GM19043 (cell line): ENCODE measurements around the gene KCTD15.

Experiments used
- ATAC-seq: cut with Tn5 transposase; IDR thresholded peaks from one replicate; pipeline ENCODE4 v1.9.1; 2021; ENCODE audit warnings: low read depth; ENCODE audit not compliant: unreplicated experiment

The KCTD15 gene

GRCh38 chr19:33770107-33770506 lies 26.6 kb upstream of the KCTD15 start:
- ATAC-seq, result no peak

- no peak for ATAC-seq
Measured at GRCh38 chr19:33771384-33772101, 25.1 kb upstream of the KCTD15 start.

GRCh38 chr19:33772102-33772857 lies 24.4 kb upstream of the KCTD15 start:
- ATAC-seq, result no peak

- no peak for ATAC-seq
Measured at GRCh38 chr19:33772858-33773180, 23.9 kb upstream of the KCTD15 start.

- no peak for ATAC-seq
Measured at GRCh38 chr19:33773704-33774624, 22.7 kb upstream of the KCTD15 start.

GRCh38 chr19:33774751-33775150 lies 21.9 kb upstream of the KCTD15 start:
- no peak for ATAC-seq

GRCh38 chr19:33775731-33776487 lies 20.8 kb upstream of the KCTD15 start:
- no peak for ATAC-seq

GRCh38 chr19:33777351-33777750 lies 19.3 kb upstream of the KCTD15 start:
- no peak for ATAC-seq

GRCh38 chr19:33777753-33778088 lies 18.9 kb upstream of the KCTD15 start:
- ATAC-seq, result no peak

GRCh38 chr19:33778089-33778791 lies 18.4 kb upstream of the KCTD15 start:
- peak; percentile 64 for ATAC-seq

- no peak for ATAC-seq
Measured at GRCh38 chr19:33779849-33780248, 16.8 kb upstream of the KCTD15 start.

GRCh38 chr19:33780251-33780650 lies 16.4 kb upstream of the KCTD15 start:
- no peak for ATAC-seq

GRCh38 chr19:33780746-33781145 lies 15.9 kb upstream of the KCTD15 start:
- ATAC-seq, result no peak

- ATAC-seq, result no peak
Measured at GRCh38 chr19:33781415-33781935, 15.2 kb upstream of the KCTD15 start.

- ATAC-seq, result no peak
Measured at GRCh38 chr19:33781996-33782395, 14.7 kb upstream of the KCTD15 start.

GRCh38 chr19:33784432-33784831 lies 12.2 kb upstream of the KCTD15 start:
- ATAC-seq, result no peak

- no peak for ATAC-seq
Measured at GRCh38 chr19:33785795-33786194, 10.9 kb upstream of the KCTD15 start.

GRCh38 chr19:33788676-33789075 lies 8.0 kb upstream of the KCTD15 start:
- ATAC-seq, result no peak

- no peak for ATAC-seq
Measured at GRCh38 chr19:33789344-33789743, 7.3 kb upstream of the KCTD15 start.
